A549 (cell line): ENCODE measurements around the gene GRHL1. TPM values are rescaled to one million over a fixed set of nuclear protein-coding genes. Genes with fewer than 3 reads are reported as not detected.

Source experiments
- ATAC-seq, 2 experiments: fragments of 200-7000 bp in 1 of 2; fragments of >200 bp in 1 of 2; cut with Nextera tagmentation in 1 of 2; cut with Tn5 transposase in 1 of 2; 3 replicates each; pipeline versions ENCODE4 v1.8.0 to v1.9.1; 2018 to 2020; ENCODE audit warnings: mild to moderate bottlenecking in 1 of 2, moderate library complexity in 1 of 2
- CTCF ChIA-PET: fragments of 300-600 bp; sonication (Branson Sonifier 250); formaldehyde crosslinking; extraction: SDS; loops from one replicate; lab custom pipeline; 2021; ENCODE audit warnings: antibody characterized with exemption, inconsistent platforms; lab: Yijun Ruan, JAX
- POLR2A ChIA-PET: fragments of 350-600 bp; formaldehyde crosslinking; extraction: SDS; loops from one replicate; lab custom pipeline; 2021; ENCODE audit warnings: antibody characterized with exemption, inconsistent platforms; lab: Yijun Ruan, JAX
- DNase-seq, 2 experiments: peaks; one replicate each; pipeline versions ENCODE4 v3.0.0 to v3.0.0-alpha.2; 2011 to 2016; ENCODE audit warnings: low read depth in 1 of 2, low spot score in 1 of 2
- FAIRE-seq: peaks from 2 replicates; lab custom pipeline; 2011; peaks lifted over from hg19 to GRCh38; lab: Jason Lieb, UNC
- H3K27ac ChIP-seq, 2 experiments: fragments of >200 bp; sonication (Bioruptor Twin); formaldehyde crosslinking; 3 replicates each; pipeline ENCODE4 v1.5.1; 2016 to 2017
- H3K4me1 ChIP-seq: fragments of >200 bp; sonication (Bioruptor Twin); formaldehyde crosslinking; 3 replicates; pipeline ENCODE4 v1.6.1; 2016
- H3K4me2 ChIP-seq: fragments of >200 bp; sonication (Bioruptor Twin); formaldehyde crosslinking; 3 replicates; pipeline ENCODE4 v1.6.1; 2016
- H3K4me3 ChIP-seq: fragments of >200 bp; sonication (Bioruptor Twin); formaldehyde crosslinking; 3 replicates; pipeline ENCODE4 v1.5.1; 2016
- H3K9me3 ChIP-seq: fragments of >200 bp; sonication (Bioruptor Twin); formaldehyde crosslinking; 3 replicates; pipeline ENCODE4 v1.6.1; 2016
- BHLHE40 ChIP-seq: IDR thresholded peaks from 2 replicates; pipeline ENCODE4 v1.6.1; 2012; ENCODE audit warnings: low read depth, low read length, inconsistent platforms
- CBX2 ChIP-seq: fragments of 200-600 bp; sonication (generic); IDR thresholded peaks from 2 replicates; pipeline ENCODE4 v1.6.1; 2016; ENCODE audit warnings: low read depth, mild to moderate bottlenecking, borderline replicate concordance
- CBX8 ChIP-seq: fragments of 200-600 bp; sonication (generic); IDR thresholded peaks from 2 replicates; pipeline ENCODE4 v1.6.1; 2016
- CEBPB ChIP-seq, 2 experiments: fragments of >200 bp in 1 of 2; sonication (Bioruptor Twin) in 1 of 2; formaldehyde crosslinking in 1 of 2; IDR thresholded peaks; 2 replicates each; pipeline ENCODE4 v1.6.1; 2012 to 2016
- CHD4 ChIP-seq: fragments of 200-600 bp; sonication (generic); IDR thresholded peaks from 2 replicates; pipeline ENCODE4 v1.6.1; 2016; ENCODE audit warnings: antibody characterized with exemption, mild to moderate bottlenecking, borderline replicate concordance
- EP300 ChIP-seq, 2 experiments: fragments of >200 bp; sonication (Bioruptor Twin); formaldehyde crosslinking; IDR thresholded peaks; 2 replicates in 1 of 2; 3 replicates in 1 of 2; pipeline ENCODE4 v1.6.1; 2016 to 2017
- ESRRA ChIP-seq: fragments of 150-350 bp; IDR thresholded peaks from 2 replicates; pipeline ENCODE4 v1.6.1; 2014; ENCODE audit warnings: mild to moderate bottlenecking, low read length, borderline replicate concordance
- FOXS1 ChIP-seq: fragments of 250-450 bp; sonication (Bioruptor Pico); IDR thresholded peaks from 2 replicates; pipeline ENCODE4 v1.5.0; 2020; ENCODE audit warnings: mild to moderate bottlenecking, moderate library complexity
- GATA3 ChIP-seq: IDR thresholded peaks from 2 replicates; pipeline ENCODE4 v1.6.1; 2012; ENCODE audit warnings: borderline replicate concordance
- HDAC2 ChIP-seq: fragments of 200-600 bp; sonication (generic); IDR thresholded peaks from 2 replicates; pipeline ENCODE4 v1.6.1; 2016
- HOXB13 ChIP-seq: fragments of 250-450 bp; sonication (Bioruptor Pico); IDR thresholded peaks from 2 replicates; pipeline ENCODE4 v1.5.0; 2020; ENCODE audit warnings: low read depth, mild to moderate bottlenecking, moderate library complexity
- JUN ChIP-seq, 2 experiments: fragments of >200 bp; sonication (Bioruptor Twin); formaldehyde crosslinking; IDR thresholded peaks; 2 replicates in 1 of 2; 3 replicates in 1 of 2; pipeline ENCODE4 v1.6.1; 2016 to 2017
- KDM5A ChIP-seq: fragments of 200-600 bp; sonication (generic); IDR thresholded peaks from 2 replicates; pipeline ENCODE4 v1.6.1; 2016; ENCODE audit warnings: antibody characterized with exemption, mild to moderate bottlenecking
- NFE2L2 ChIP-seq: fragments of 150-350 bp; conservative IDR thresholded peaks from 2 replicates; pipeline ENCODE4 v1.6.1; 2014; ENCODE audit warnings: low read length
- POLR2A ChIP-seq: IDR thresholded peaks from 2 replicates; pipeline ENCODE4 v1.6.1; 2012; ENCODE audit warnings: mild to moderate bottlenecking, low read length
- RAD21 ChIP-seq, 2 experiments: fragments of >200 bp in 1 of 2; sonication (Bioruptor Twin) in 1 of 2; formaldehyde crosslinking in 1 of 2; IDR thresholded peaks in 1 of 2; conservative IDR thresholded peaks in 1 of 2; 2 replicates in 1 of 2; 3 replicates in 1 of 2; pipeline ENCODE4 v1.6.1; 2012 to 2018; ENCODE audit warnings: inconsistent platforms in 1 of 2
- RARB ChIP-seq: fragments of 250-450 bp; sonication (Bioruptor Pico); IDR thresholded peaks from 2 replicates; pipeline ENCODE4 v1.8.0; 2021; ENCODE audit warnings: mild to moderate bottlenecking, moderate library complexity
- RCOR1 ChIP-seq: fragments of 150-350 bp; IDR thresholded peaks from 2 replicates; pipeline ENCODE4 v1.6.1; 2014; ENCODE audit warnings: antibody characterized with exemption, low read length, low read depth
- SMC3 ChIP-seq: fragments of >200 bp; sonication (Bioruptor Twin); formaldehyde crosslinking; IDR thresholded peaks from 3 replicates; pipeline ENCODE4 v1.6.1; 2018; ENCODE audit warnings: inconsistent platforms
- SREBF2 ChIP-seq: fragments of 450-650 bp; IDR thresholded peaks from 2 replicates; pipeline ENCODE4 v1.6.1; 2014; ENCODE audit warnings: mild to moderate bottlenecking, moderate library complexity
- TFCP2L1 ChIP-seq: fragments of 250-450 bp; sonication (Bioruptor Pico); IDR thresholded peaks from 2 replicates; pipeline ENCODE4 v1.5.0; 2021; ENCODE audit warnings: mild to moderate bottlenecking
- TP53 ChIP-seq: fragments of 250-450 bp; sonication (Bioruptor Pico); IDR thresholded peaks from 2 replicates; pipeline ENCODE4 v1.5.0; 2021; ENCODE audit warnings: mild to moderate bottlenecking, moderate library complexity
- ZFP36 ChIP-seq: fragments of 450-650 bp; IDR thresholded peaks from 2 replicates; pipeline ENCODE4 v1.6.1; 2014; ENCODE audit warnings: borderline replicate concordance; ENCODE audit not compliant: partially characterized antibody
- ZSCAN20 ChIP-seq: fragments of 250-450 bp; sonication (Bioruptor Pico); IDR thresholded peaks from 2 replicates; pipeline ENCODE4 v1.8.0; 2022; ENCODE audit warnings: mild to moderate bottlenecking, moderate library complexity
- WGBS: methylation state at CpG from one replicate; pipeline ENCODE4 v1.1.6; 2017; ENCODE audit errors: missing lambda C conversion rate; 5-methylcytosine and 5-hydroxymethylcytosine counted together
- polyA plus RNA-seq, 4 experiments: library from polyadenylated mRNA; depleted of rRNA in 3 of 4; stranded (reverse); fragments of >200 nt; fragmentation: RNase III in 1 of 4; extraction: RNeasy Plus Mini Kit Qiagen cat#74134 plus additional on column Dnase treatment in 1 of 4; gene quantifications; 2 replicates in 3 of 4; 3 replicates in 1 of 4; pipeline ENCODE4 v1.2.3, GENCODE V29; 2011 to 2017
- TF ChIP-seq, protein P1 (sequence below): fragments of 250-450 bp; sonication (Bioruptor Pico); IDR thresholded peaks from 2 replicates; pipeline ENCODE4 v1.5.0; 2021; ENCODE audit warnings: mild to moderate bottlenecking, moderate library complexity, borderline replicate concordance
- TF ChIP-seq, protein P2 (sequence below): fragments of >200 bp; sonication (Bioruptor Twin); formaldehyde crosslinking; IDR thresholded peaks from 3 replicates; pipeline ENCODE4 v1.6.1; 2016
- TF ChIP-seq, protein P3 (sequence below): IDR thresholded peaks from 2 replicates; pipeline ENCODE4 v1.6.1; 2012
- TF ChIP-seq, protein P4 (sequence below): fragments of >200 bp; sonication (Bioruptor Twin); formaldehyde crosslinking; IDR thresholded peaks from 3 replicates; pipeline ENCODE4 v1.5.1; 2016

The GRHL1 gene
- polyA plus RNA-seq, 2 of the 4 experiments (the other 2 are of a cell fraction) = 0.68 to 1.2 TPM

DNA sequence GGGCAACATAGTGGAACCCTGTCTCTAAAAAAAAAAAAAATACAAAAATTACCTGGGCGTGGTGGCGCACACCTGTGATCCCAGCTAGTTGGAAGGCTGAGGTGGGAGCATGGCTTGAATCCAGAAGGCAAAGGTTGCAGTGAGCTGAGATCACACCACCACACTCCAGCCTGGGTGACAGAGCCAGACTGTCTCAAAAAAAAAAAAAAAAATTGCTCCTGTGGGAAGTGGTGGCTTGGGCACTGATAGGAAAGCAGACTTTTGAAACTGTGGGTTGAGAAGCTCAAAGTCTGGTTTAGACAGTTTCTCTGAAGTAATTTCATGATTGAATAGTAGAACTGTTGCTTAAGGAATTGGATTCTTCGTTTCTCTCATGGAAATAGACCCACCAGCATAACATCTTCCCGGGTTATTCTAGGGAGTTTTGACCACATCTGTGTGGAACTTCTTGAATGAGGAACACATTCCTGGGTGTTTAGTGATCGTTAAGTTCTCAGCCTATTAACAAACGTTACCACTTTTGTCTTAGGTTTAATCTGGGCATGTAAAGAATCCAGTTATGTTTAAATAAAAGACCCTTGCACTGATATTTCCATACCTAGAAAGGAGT lies 33.5 kb downstream of the GRHL1 start:
- no peak for ATAC-seq
- H3K27ac ChIP-seq = no peak overlapping the region
- H3K9me3 ChIP-seq = no peaks in the 10 kb centered on the region
- POLR2A ChIA-PET = interaction anchor here (0.7 to 1.2 kb wide), 3 partner anchors 51 to 141 kb away, joined by 3 to 7 read pairs (median 5); partner anchors contain the start of gene TAF1B
- 0 out of 3 replicates have a peak, but pooled peaks cover 3% of the 10 kb centered on the region for H3K4me1 ChIP-seq
- no peak for FAIRE-seq
- DNase-seq = no peak
- TF ChIP-seq JUN (IDR thresholded peaks at IDR 0.05) (no peak), GATA3 (no peak), NFE2L2 (no peak), ZFP36 (no peak), CEBPB (IDR thresholded peaks at IDR 0.05) (no peak), BHLHE40 (no peak), RARB (no peak), HOXB13 (CRISPR knock-in tag) (no peak), KDM5A (no peak), CHD4 (no peak), EP300 (IDR thresholded peaks at IDR 0.05) (no peak), RAD21 (conservative IDR thresholded peaks at IDR 0.05 in 1 of 2, IDR thresholded peaks at IDR 0.05 in 1 of 2) (no peak), CBX2 (no peak), CBX8 (no peak), POLR2A (no peak), ZSCAN20 (CRISPR knock-in tag) (no peak)
- TF ChIP-seq, protein P1, sequence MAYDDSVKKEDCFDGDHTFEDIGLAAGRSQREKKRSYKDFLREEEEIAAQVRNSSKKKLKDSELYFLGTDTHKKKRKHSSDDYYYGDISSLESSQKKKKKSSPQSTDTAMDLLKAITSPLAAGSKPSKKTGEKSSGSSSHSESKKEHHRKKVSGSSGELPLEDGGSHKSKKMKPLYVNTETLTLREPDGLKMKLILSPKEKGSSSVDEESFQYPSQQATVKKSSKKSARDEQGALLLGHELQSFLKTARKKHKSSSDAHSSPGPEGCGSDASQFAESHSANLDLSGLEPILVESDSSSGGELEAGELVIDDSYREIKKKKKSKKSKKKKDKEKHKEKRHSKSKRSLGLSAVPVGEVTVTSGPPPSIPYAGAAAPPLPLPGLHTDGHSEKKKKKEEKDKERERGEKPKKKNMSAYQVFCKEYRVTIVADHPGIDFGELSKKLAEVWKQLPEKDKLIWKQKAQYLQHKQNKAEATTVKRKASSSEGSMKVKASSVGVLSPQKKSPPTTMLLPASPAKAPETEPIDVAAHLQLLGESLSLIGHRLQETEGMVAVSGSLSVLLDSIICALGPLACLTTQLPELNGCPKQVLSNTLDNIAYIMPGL (CRISPR knock-in tag) = no peak
- TF ChIP-seq, protein P2, sequence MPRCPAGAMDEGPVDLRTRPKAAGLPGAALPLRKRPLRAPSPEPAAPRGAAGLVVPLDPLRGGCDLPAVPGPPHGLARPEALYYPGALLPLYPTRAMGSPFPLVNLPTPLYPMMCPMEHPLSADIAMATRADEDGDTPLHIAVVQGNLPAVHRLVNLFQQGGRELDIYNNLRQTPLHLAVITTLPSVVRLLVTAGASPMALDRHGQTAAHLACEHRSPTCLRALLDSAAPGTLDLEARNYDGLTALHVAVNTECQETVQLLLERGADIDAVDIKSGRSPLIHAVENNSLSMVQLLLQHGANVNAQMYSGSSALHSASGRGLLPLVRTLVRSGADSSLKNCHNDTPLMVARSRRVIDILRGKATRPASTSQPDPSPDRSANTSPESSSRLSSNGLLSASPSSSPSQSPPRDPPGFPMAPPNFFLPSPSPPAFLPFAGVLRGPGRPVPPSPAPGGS = no peak
- TF ChIP-seq, all 56 proteins: peak for 0
- Histone ChIP-seq H3K4me2 (no peak overlapping the region), H3K4me3 (no peak overlapping the region)
- CTCF ChIA-PET = interaction anchor here (0.6 to 7.4 kb wide), 49 partner anchors 9 to 1027 kb away, joined by 3 to 117 read pairs (median 5); partner anchors contain the start of gene TAF1B
- 54% methylated on average over 6 of the region's 6 CpGs for WGBS

DNA sequence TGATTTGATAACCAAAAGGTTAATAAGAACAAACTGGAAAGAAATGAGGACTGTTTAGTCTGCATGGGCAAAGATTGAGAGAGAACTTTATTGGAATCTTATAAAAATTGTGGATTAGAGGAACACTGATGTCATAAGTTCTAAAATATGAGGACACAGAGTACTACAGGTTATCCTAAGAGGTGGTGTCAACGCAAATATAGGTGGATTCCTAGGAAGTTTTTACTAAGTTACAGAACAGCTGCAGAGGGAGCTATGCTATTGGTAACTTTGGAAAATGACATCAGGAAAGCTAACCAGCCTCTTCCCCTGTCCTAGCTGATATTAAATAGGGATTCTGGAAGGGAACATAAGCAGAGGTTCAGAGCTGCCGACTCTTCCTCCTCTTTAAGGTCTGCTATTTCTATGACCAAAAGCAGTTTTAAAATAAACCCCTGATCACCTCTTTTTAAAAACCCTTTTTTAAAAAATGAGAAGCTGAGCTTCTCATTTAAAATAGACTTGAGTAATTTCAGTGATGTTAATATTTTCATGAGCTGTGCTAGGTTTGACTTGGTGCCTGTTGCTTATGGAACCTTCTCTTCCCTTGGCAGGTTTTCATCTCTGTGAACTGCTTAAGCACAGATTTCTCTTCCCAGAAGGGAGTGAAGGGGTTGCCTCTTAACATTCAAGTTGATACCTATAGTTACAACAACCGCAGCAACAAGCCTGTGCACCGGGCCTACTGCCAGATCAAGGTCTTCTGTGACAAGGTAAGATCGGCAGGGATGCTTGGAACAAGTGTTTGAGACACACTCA lies 34.2 kb downstream of the GRHL1 start:
- Histone ChIP-seq H3K9me3 (no peaks in the 10 kb centered on the region), H3K4me3 (no peak overlapping the region), H3K4me2 (no peak overlapping the region), H3K27ac (no peak overlapping the region)
- ATAC-seq = no peak
- WGBS = 93% methylated on average over 5 of the region's 5 CpGs
- TF ChIP-seq RAD21 (conservative IDR thresholded peaks at IDR 0.05 in 1 of 2, IDR thresholded peaks at IDR 0.05 in 1 of 2) (no peak), ESRRA (no peak), SMC3 (no peak), FOXS1 (CRISPR knock-in tag) (no peak), CHD4 (no peak), RCOR1 (no peak), HDAC2 (no peak), TFCP2L1 (CRISPR knock-in tag) (no peak), GATA3 (no peak), TP53 (CRISPR knock-in tag) (no peak), CEBPB (IDR thresholded peaks at IDR 0.05) (no peak), SREBF2 (no peak)
- TF ChIP-seq, protein P3, sequence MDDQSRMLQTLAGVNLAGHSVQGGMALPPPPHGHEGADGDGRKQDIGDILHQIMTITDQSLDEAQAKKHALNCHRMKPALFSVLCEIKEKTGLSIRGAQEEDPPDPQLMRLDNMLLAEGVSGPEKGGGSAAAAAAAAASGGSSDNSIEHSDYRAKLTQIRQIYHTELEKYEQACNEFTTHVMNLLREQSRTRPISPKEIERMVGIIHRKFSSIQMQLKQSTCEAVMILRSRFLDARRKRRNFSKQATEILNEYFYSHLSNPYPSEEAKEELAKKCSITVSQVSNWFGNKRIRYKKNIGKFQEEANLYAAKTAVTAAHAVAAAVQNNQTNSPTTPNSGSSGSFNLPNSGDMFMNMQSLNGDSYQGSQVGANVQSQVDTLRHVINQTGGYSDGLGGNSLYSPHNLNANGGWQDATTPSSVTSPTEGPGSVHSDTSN = no peak
- TF ChIP-seq, protein P4, sequence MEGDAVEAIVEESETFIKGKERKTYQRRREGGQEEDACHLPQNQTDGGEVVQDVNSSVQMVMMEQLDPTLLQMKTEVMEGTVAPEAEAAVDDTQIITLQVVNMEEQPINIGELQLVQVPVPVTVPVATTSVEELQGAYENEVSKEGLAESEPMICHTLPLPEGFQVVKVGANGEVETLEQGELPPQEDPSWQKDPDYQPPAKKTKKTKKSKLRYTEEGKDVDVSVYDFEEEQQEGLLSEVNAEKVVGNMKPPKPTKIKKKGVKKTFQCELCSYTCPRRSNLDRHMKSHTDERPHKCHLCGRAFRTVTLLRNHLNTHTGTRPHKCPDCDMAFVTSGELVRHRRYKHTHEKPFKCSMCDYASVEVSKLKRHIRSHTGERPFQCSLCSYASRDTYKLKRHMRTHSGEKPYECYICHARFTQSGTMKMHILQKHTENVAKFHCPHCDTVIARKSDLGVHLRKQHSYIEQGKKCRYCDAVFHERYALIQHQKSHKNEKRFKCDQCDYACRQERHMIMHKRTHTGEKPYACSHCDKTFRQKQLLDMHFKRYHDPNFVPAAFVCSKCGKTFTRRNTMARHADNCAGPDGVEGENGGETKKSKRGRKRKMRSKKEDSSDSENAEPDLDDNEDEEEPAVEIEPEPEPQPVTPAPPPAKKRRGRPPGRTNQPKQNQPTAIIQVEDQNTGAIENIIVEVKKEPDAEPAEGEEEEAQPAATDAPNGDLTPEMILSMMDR = no peak
- TF ChIP-seq, all 56 proteins: peak for 0
- ChIA-PET POLR2A (interaction anchor here (0.7 to 1.2 kb wide), 2 partner anchors 50 to 142 kb away, joined by 3 to 5 read pairs; partner anchors contain the start of gene TAF1B), CTCF (interaction anchor here (0.7 to 7.4 kb wide), 15 partner anchors 10 to 411 kb away, joined by 3 to 117 read pairs (median 14); no protein-coding TSS in a partner anchor)
- FAIRE-seq (no peak), DNase-seq (no peak)
- H3K4me1 ChIP-seq = 0 out of 3 replicates have a peak, but pooled peaks cover 3% of the 10 kb centered on the region
